ENCODE results near the gene USP20.

The USP20 gene

DNA sequence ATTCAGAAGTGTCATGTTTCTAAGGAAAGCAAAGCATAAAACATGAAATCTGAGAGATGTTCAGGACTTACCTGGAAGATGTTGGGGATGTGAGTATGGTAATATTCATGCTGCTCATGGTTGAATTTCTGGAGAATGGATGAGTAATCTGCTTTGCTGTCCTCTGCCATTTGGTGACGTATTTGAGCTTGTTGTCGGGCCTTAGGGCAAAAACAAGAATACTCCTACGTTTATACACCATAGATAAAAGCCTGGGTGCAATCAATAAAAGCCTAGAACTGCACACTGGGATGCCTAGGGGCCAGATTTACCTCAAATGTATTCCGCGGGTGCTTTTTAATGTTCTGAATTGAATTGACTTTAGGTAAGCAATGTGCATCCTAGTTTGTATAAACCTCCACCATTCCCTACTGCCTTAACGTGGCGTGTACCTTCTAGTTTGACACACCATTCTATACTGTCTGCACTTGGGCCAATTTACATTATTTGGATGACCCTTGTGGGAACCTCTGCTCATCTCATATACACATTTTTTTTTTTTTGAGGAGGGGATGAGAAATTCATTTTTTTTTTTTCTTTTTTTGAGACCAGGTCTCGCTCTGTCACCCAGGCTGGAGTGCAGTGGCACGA is 94.4 kb downstream of the USP20 start:
- H3K4me2 ChIP-seq = no peak overlapping the region
- H3K4me1 ChIP-seq (ENCODE audit: low read depth, poor library complexity, severe bottlenecking) = peaks cover 18% of the 10 kb centered on the region
- H3K36me3 ChIP-seq (ENCODE audit: insufficient read depth) = no peaks in the 10 kb centered on the region
- no peak overlapping the region for H3K4me3 ChIP-seq (IDR thresholded peaks at IDR 0.05; ENCODE audit: insufficient read depth, low read depth, low read length)
- no peak for TF ChIP-seq CTCF (conservative IDR thresholded peaks at IDR 0.05; ENCODE audit: low read depth, low read length)
- H3K9ac ChIP-seq = no peak overlapping the region
- H3K79me2 ChIP-seq (ENCODE audit: insufficient read depth, low read depth) = no peaks in the 10 kb centered on the region
- no peak overlapping the region for H3K27ac ChIP-seq
- H4K20me1 ChIP-seq (ENCODE audit: insufficient read depth) = no peaks in the 10 kb centered on the region
- no peaks in the 10 kb centered on the region for H3K27me3 ChIP-seq (ENCODE audit: insufficient read depth, low read depth)
- no peak overlapping the region for H2AFZ ChIP-seq (ENCODE audit: low read depth)

DNA sequence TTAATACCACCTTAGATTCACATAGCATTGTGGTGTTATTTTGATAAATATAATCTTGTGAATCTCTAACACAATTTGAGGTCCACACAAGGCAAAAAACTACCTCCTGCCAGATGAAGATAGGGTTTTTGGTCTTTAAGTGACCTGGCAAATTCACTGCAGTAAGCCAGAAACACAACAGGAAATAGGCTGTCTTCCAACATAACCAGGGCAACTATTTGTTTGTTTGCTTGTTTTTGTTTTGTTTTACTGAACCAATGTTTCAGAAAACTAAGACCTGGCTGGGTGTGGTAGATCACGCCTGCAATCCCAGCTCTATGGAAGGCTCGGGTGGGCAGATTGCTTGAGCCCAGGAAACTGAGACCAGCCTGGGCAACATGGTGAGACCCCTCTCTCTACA is 95.5 kb downstream of the USP20 start:
- Histone ChIP-seq H3K4me1 (ENCODE audit: low read depth, poor library complexity, severe bottlenecking) (peaks cover 29% of the 10 kb centered on the region), H2AFZ (ENCODE audit: low read depth) (no peak overlapping the region), H3K4me3 (IDR thresholded peaks at IDR 0.05; ENCODE audit: insufficient read depth, low read depth, low read length) (no peak overlapping the region), H3K27ac (no peak overlapping the region), H3K79me2 (ENCODE audit: insufficient read depth, low read depth) (no peaks in the 10 kb centered on the region), H4K20me1 (ENCODE audit: insufficient read depth) (no peaks in the 10 kb centered on the region), H3K27me3 (ENCODE audit: insufficient read depth, low read depth) (no peaks in the 10 kb centered on the region), H3K9ac (no peak overlapping the region), H3K4me2 (no peak overlapping the region), H3K36me3 (ENCODE audit: insufficient read depth) (no peaks in the 10 kb centered on the region)
- TF ChIP-seq CTCF (conservative IDR thresholded peaks at IDR 0.05; ENCODE audit: low read depth, low read length) = no peak
